ENCODE measurements around the gene TMPO. TPM values are rescaled to one million over a fixed set of nuclear protein-coding genes. Genes with fewer than 3 reads are reported as not detected.

TMPO gene
- total RNA-seq (100 to 1,000 TPM in 1 of 2 donors, 10 to 100 TPM in 1; 36.8 to 149 TPM), polyA plus RNA-seq (10 to 100 TPM; 20.7 to 24.3 TPM)
- long read RNA-seq, donor 1, full-length matches to known transcripts, result 50 of 299 reads
- long read RNA-seq, donor 1, partial matches to known transcripts, result 249 of 299 reads
- long read RNA-seq, donor 1, other reads (novel, unspliced or antisense), result 0 of 299 reads
- long read RNA-seq, donor 2, full-length matches to known transcripts, result 17 of 91 reads
- long read RNA-seq, donor 2, partial matches to known transcripts, result 74 of 91 reads
- long read RNA-seq, donor 2, other reads (novel, unspliced or antisense), result 0 of 91 reads
- long read RNA-seq, donor 3, full-length matches to known transcripts, result 21 of 36 reads
- long read RNA-seq, donor 3, partial matches to known transcripts, result 15 of 36 reads
- long read RNA-seq, donor 3, other reads (novel, unspliced or antisense), result 0 of 36 reads
- long read RNA-seq, donor 4, full-length matches to known transcripts, result 16 of 116 reads
- long read RNA-seq, donor 4, partial matches to known transcripts, result 100 of 116 reads
- long read RNA-seq, donor 4, other reads (novel, unspliced or antisense), result 0 of 116 reads
- long read RNA-seq, donor 5, full-length matches to known transcripts, result 45 of 82 reads
- long read RNA-seq, donor 5, partial matches to known transcripts, result 37 of 82 reads
- long read RNA-seq, donor 5, other reads (novel, unspliced or antisense), result 0 of 82 reads

- peak within 1 kb of the TSS; percentile 94 to 99 for H3K9ac ChIP-seq (ENCODE audit: insufficient read depth in 1 of 2, low read length in 2 of 2)
- DNase-seq, result peak; percentile 96 to 97 (median 96)
- 0% methylated on average over 83 to 88 of the region's 88 CpGs for WGBS, 2 donors
- H3K4me3 ChIP-seq, result peak within 1 kb of the TSS; percentile 84
- no peaks in the 10 kb centered on the region for H3K9me3 ChIP-seq (ENCODE audit: control insufficient read depth in 4 of 4, insufficient read depth in 3 of 4, low read length in 3 of 4)
- peak within 1 kb of the TSS; percentile 84 to 97 for H3K27ac ChIP-seq (ENCODE audit: low read depth in 1 of 2, low read length in 1 of 2)
- TF ChIP-seq CTCF (IDR thresholded peaks at IDR 0.05; ENCODE audit: control extremely low read depth, extremely low read depth), result no peak
- no peaks in the 10 kb centered on the region for H3K27me3 ChIP-seq (ENCODE audit: control insufficient read depth in 3 of 3, insufficient read depth in 3 of 3, low read length in 2 of 3)
- ATAC-seq (ENCODE audit: insufficient read depth, low FRiP score), result peak; percentile 98
- peaks cover 0 to 8% (median 0%) of the 10 kb centered on the region in 4 donors for H3K36me3 ChIP-seq (ENCODE audit: control insufficient read depth in 4 of 4, insufficient read depth in 4 of 4, low read length in 4 of 4)
- peaks cover 6 to 21% (median 9%) of the 10 kb centered on the region in 5 donors for H3K4me1 ChIP-seq (ENCODE audit: control insufficient read depth in 5 of 5, insufficient read depth in 5 of 5, low read length in 5 of 5)
Measured at GRCh38 chr12:98515287-98516110, at the start of gene TMPO. TMPO (plus strand) TSS chr12:98515590; CDS start chr12:98515868, 278 bp downstream.

- WGBS, 2 donors, result 77 to 86% methylated on average over 2 of the region's 2 CpGs
- no peaks in the 10 kb centered on the region for H3K9me3 ChIP-seq (ENCODE audit: control insufficient read depth in 4 of 4, insufficient read depth in 3 of 4, low read length in 3 of 4)
- H3K27ac ChIP-seq (ENCODE audit: low read depth in 1 of 2, low read length in 1 of 2), result no peak overlapping the region
- H3K4me3 ChIP-seq, result no peak overlapping the region
- no peak for DNase-seq
- peaks cover 0 to 6% (median 0%) of the 10 kb centered on the region in 5 donors for H3K4me1 ChIP-seq (ENCODE audit: control insufficient read depth in 5 of 5, insufficient read depth in 5 of 5, low read length in 5 of 5)
- H3K36me3 ChIP-seq (ENCODE audit: control insufficient read depth in 4 of 4, insufficient read depth in 4 of 4, low read length in 4 of 4), result no peaks in the 10 kb centered on the region
- no peak for ATAC-seq (ENCODE audit: insufficient read depth, low FRiP score)
- no peak overlapping the region for H3K9ac ChIP-seq (ENCODE audit: insufficient read depth in 1 of 2, low read length in 2 of 2)
- TF ChIP-seq CTCF (IDR thresholded peaks at IDR 0.05; ENCODE audit: control extremely low read depth, extremely low read depth), result no peak
- H3K27me3 ChIP-seq (ENCODE audit: control insufficient read depth in 3 of 3, insufficient read depth in 3 of 3, low read length in 2 of 3), result no peaks in the 10 kb centered on the region
Measured at GRCh38 chr12:98465950-98466602, 49.3 kb upstream of the TMPO start.

GRCh38 chr12:98466640-98467400 is 48.6 kb upstream of the TMPO start:
- Histone ChIP-seq H3K36me3 (ENCODE audit: control insufficient read depth in 4 of 4, insufficient read depth in 4 of 4, low read length in 4 of 4) (no peaks in the 10 kb centered on the region), H3K4me3 (no peak overlapping the region), H3K27me3 (ENCODE audit: control insufficient read depth in 3 of 3, insufficient read depth in 3 of 3, low read length in 2 of 3) (no peaks in the 10 kb centered on the region), H3K9me3 (ENCODE audit: control insufficient read depth in 4 of 4, insufficient read depth in 3 of 4, low read length in 3 of 4) (no peaks in the 10 kb centered on the region), H3K4me1 (ENCODE audit: control insufficient read depth in 5 of 5, insufficient read depth in 5 of 5, low read length in 5 of 5) (peaks cover 0 to 6% (median 0%) of the 10 kb centered on the region in 5 donors), H3K9ac (ENCODE audit: insufficient read depth in 1 of 2, low read length in 2 of 2) (no peak overlapping the region), H3K27ac (ENCODE audit: low read depth in 1 of 2, low read length in 1 of 2) (no peak overlapping the region)
- ATAC-seq (ENCODE audit: insufficient read depth, low FRiP score), result no peak
- 89 to 91% methylated on average over 5 of the region's 5 CpGs for WGBS, 2 donors
- no peak for TF ChIP-seq CTCF (IDR thresholded peaks at IDR 0.05; ENCODE audit: control extremely low read depth, extremely low read depth)
- DNase-seq, result no peak
